H1 (cell line): Measurements from ENCODE around the gene ADGRL2. TPM values are rescaled to one million over a fixed set of nuclear protein-coding genes. Genes with fewer than 3 reads are reported as not detected.

ENCODE experiments used
- CTCF ChIA-PET: fragments of 300-600 bp; sonication (Branson Sonifier 250); formaldehyde crosslinking; loops from one replicate; lab custom pipeline; 2021; ENCODE audit not compliant: partially characterized antibody; lab: Charles Lee
- POLR2A ChIA-PET: fragments of 300-600 bp; sonication (Branson Sonifier 250); formaldehyde crosslinking; loops from one replicate; lab custom pipeline; 2021; ENCODE audit warnings: inconsistent platforms; ENCODE audit not compliant: partially characterized antibody; lab: Charles Lee
- DNase-seq, 2 experiments: peaks; one replicate each; pipeline versions ENCODE4 v3.0.0 to v3.0.0-alpha.2; 2010 to 2022; ENCODE audit warnings: low spot score in 2 of 2, low read depth in 1 of 2, mixed read lengths in 1 of 2
- FAIRE-seq: peaks from 2 replicates; lab custom pipeline; 2011; peaks lifted over from hg19 to GRCh38; lab: Jason Lieb, UNC
- H2AFZ ChIP-seq: 2 replicates; pipeline ENCODE4 v1.8.1; 2012; ENCODE audit warnings: low read length, inconsistent platforms
- H2AK5ac ChIP-seq: 2 replicates; pipeline ENCODE4 v1.6.1; 2013; ENCODE audit warnings: low read depth, low read length
- H2BK120ac ChIP-seq: replicated peaks from 2 replicates; pipeline ENCODE3; 2013; ENCODE audit warnings: low read depth, low read length, inconsistent platforms
- H2BK12ac ChIP-seq: 2 replicates; pipeline ENCODE4 v1.6.1; 2013; ENCODE audit warnings: low read depth, low read length
- H2BK15ac ChIP-seq: 2 replicates; pipeline ENCODE4 v1.6.1; 2013; ENCODE audit warnings: low read length
- H2BK20ac ChIP-seq: 2 replicates; pipeline ENCODE4 v1.6.1; 2013; ENCODE audit warnings: low read length
- H2BK5ac ChIP-seq: 2 replicates; pipeline ENCODE4 v1.6.1; 2013; ENCODE audit warnings: low read depth, low read length
- H3K14ac ChIP-seq: 2 replicates; pipeline ENCODE4 v1.6.1; 2013; ENCODE audit warnings: inconsistent platforms; ENCODE audit not compliant: insufficient read length
- H3K18ac ChIP-seq: 2 replicates; pipeline ENCODE4 v1.6.1; 2013; ENCODE audit warnings: low read length; ENCODE audit errors: extremely low read depth
- H3K23ac ChIP-seq: 2 replicates; pipeline ENCODE4 v1.6.1; 2013; ENCODE audit warnings: inconsistent platforms; ENCODE audit not compliant: insufficient read length
- H3K23me2 ChIP-seq: 2 replicates; pipeline ENCODE4 v1.6.1; 2013; ENCODE audit warnings: low read depth, low read length
- H3K27ac ChIP-seq: 2 replicates; pipeline ENCODE4 v1.6.1; 2011; ENCODE audit warnings: low read depth, low read length, inconsistent platforms
- H3K27me3 ChIP-seq, 4 experiments: replicated peaks in 1 of 4; 1 replicate in 1 of 4; 2 replicates in 3 of 4; pipeline versions ENCODE4 v1.6.1 to v1.8.1; 2011 to 2013; ENCODE audit warnings: low read length in 3 of 4, mild to moderate bottlenecking in 3 of 4, inconsistent platforms in 2 of 4, mixed read lengths in 2 of 4, moderate library complexity in 1 of 4; ENCODE audit not compliant: control insufficient read depth in 3 of 4, insufficient read depth in 3 of 4; ENCODE audit errors: extremely low read depth in 1 of 4
- H3K36me3 ChIP-seq, 4 experiments: 2 replicates each; pipeline versions ENCODE4 v1.6.1 to v1.8.1; 2011 to 2013; ENCODE audit warnings: mild to moderate bottlenecking in 4 of 4, low read length in 3 of 4, moderate library complexity in 2 of 4, control low read depth in 1 of 4, inconsistent platforms in 1 of 4; ENCODE audit not compliant: insufficient read depth in 4 of 4, control insufficient read depth in 2 of 4
- H3K4ac ChIP-seq: replicated peaks from 2 replicates; pipeline ENCODE3; 2013; ENCODE audit warnings: low read length, low read depth, mixed read lengths, inconsistent platforms; ENCODE audit not compliant: insufficient read length
- H3K4me1 ChIP-seq, 4 experiments: replicated peaks in 1 of 4; 1 replicate in 1 of 4; 2 replicates in 3 of 4; pipeline versions ENCODE4 v1.6.1 to v1.8.1; 2011 to 2013; ENCODE audit warnings: low read length in 3 of 4, inconsistent platforms in 2 of 4, mixed read lengths in 1 of 4; ENCODE audit not compliant: insufficient read depth in 4 of 4, control insufficient read depth in 3 of 4
- H3K4me2 ChIP-seq, 2 experiments: 2 replicates each; pipeline versions ENCODE4 v1.6.1 to v1.8.1; 2011 to 2013; ENCODE audit warnings: low read depth in 2 of 2, low read length in 2 of 2, control low read depth in 1 of 2, inconsistent platforms in 1 of 2, mild to moderate bottlenecking in 1 of 2; ENCODE audit not compliant: insufficient read depth in 1 of 2
- H3K4me3 ChIP-seq, 4 experiments: fragments of 200-600, 300-600 bp in 1 of 4; sonication (generic), shearing (Covaris generic), sonication (Bioruptor Twin) in 1 of 4; 2 replicates each; pipeline versions ENCODE4 v1.5.1 to v1.8.1; 2011 to 2016; ENCODE audit warnings: low read length in 4 of 4, low read depth in 3 of 4, control low read depth in 2 of 4, inconsistent platforms in 2 of 4, mild to moderate bottlenecking in 2 of 4, mixed read lengths in 1 of 4, moderate library complexity in 1 of 4; ENCODE audit not compliant: insufficient read depth in 2 of 4; ENCODE audit errors: extremely low read depth in 1 of 4
- H3K56ac ChIP-seq: replicated peaks from 2 replicates; pipeline ENCODE3; 2013; ENCODE audit warnings: low read depth, mild to moderate bottlenecking, mixed read lengths, low read length, inconsistent platforms; ENCODE audit not compliant: insufficient read length
- H3K79me1 ChIP-seq: 2 replicates; pipeline ENCODE4 v1.6.1; 2013; ENCODE audit warnings: low read depth, low read length, control low read depth
- H3K79me2 ChIP-seq, 2 experiments: 2 replicates each; pipeline versions ENCODE4 v1.6.1 to v1.8.1; 2012 to 2013; ENCODE audit warnings: low read length in 2 of 2, mild to moderate bottlenecking in 2 of 2, inconsistent platforms in 1 of 2; ENCODE audit not compliant: insufficient read depth in 2 of 2, control insufficient read depth in 1 of 2
- H3K9ac ChIP-seq, 4 experiments: replicated peaks in 1 of 4; 1 replicate in 1 of 4; 2 replicates in 3 of 4; pipeline versions ENCODE4 v1.6.1 to v1.8.1; 2011 to 2013; ENCODE audit warnings: low read depth in 3 of 4, low read length in 3 of 4, control low read depth in 2 of 4, mild to moderate bottlenecking in 2 of 4, moderate library complexity in 2 of 4, inconsistent platforms in 1 of 4; ENCODE audit errors: extremely low read depth in 1 of 4
- H3K9me3 ChIP-seq, 2 experiments: 2 replicates each; pipeline versions ENCODE4 v1.6.1 to v1.8.1; 2012 to 2013; ENCODE audit warnings: mild to moderate bottlenecking in 2 of 2, moderate library complexity in 2 of 2, control low read depth in 1 of 2, inconsistent platforms in 1 of 2, low read depth in 1 of 2, low read length in 1 of 2, mixed read lengths in 1 of 2; ENCODE audit not compliant: insufficient read depth in 2 of 2
- H4K20me1 ChIP-seq, 2 experiments: replicated peaks in 1 of 2; 2 replicates each; pipeline versions ENCODE3 to v1.8.1; 2011 to 2013; ENCODE audit warnings: inconsistent platforms in 2 of 2, low read length in 2 of 2, mild to moderate bottlenecking in 1 of 2; ENCODE audit not compliant: insufficient read depth in 2 of 2, control insufficient read depth in 1 of 2
- H4K5ac ChIP-seq: 2 replicates; pipeline ENCODE4 v1.6.1; 2013; ENCODE audit warnings: low read length, low read depth, mixed read lengths, inconsistent platforms; ENCODE audit not compliant: insufficient read length
- H4K8ac ChIP-seq: 2 replicates; pipeline ENCODE4 v1.8.0; 2013; ENCODE audit warnings: mild to moderate bottlenecking, moderate library complexity, low read length, inconsistent platforms; ENCODE audit not compliant: insufficient read depth; ENCODE audit errors: extremely low read depth
- H4K91ac ChIP-seq: replicated peaks from 2 replicates; pipeline ENCODE3; 2013; ENCODE audit warnings: low read length, mixed read lengths, inconsistent platforms; ENCODE audit not compliant: insufficient read length
- CREB1 ChIP-seq: IDR thresholded peaks from 2 replicates; pipeline ENCODE4 v1.6.1; 2012; ENCODE audit warnings: inconsistent platforms
- EGR1 ChIP-seq: IDR thresholded peaks from 2 replicates; pipeline ENCODE4 v1.6.1; 2011; ENCODE audit warnings: low read depth, low read length, borderline replicate concordance
- EP300 ChIP-seq, 2 experiments: IDR thresholded peaks; 1 replicate in 1 of 2; 2 replicates in 1 of 2; pipeline ENCODE4 v1.6.1; 2011 to 2012; ENCODE audit warnings: low read depth in 2 of 2, low read length in 2 of 2, mild to moderate bottlenecking in 2 of 2, borderline replicate concordance in 1 of 2, inconsistent platforms in 1 of 2, moderate library complexity in 1 of 2
- HDAC2 ChIP-seq, 2 experiments: fragments of 300-600 bp in 1 of 2; sonication (generic) in 1 of 2; IDR thresholded peaks; 2 replicates each; pipeline ENCODE4 v1.6.1; 2011 to 2012; ENCODE audit warnings: low read depth in 2 of 2, low read length in 2 of 2, mild to moderate bottlenecking in 2 of 2, moderate library complexity in 2 of 2, borderline replicate concordance in 1 of 2, inconsistent platforms in 1 of 2
- RXRA ChIP-seq: IDR thresholded peaks from 2 replicates; pipeline ENCODE4 v1.6.1; 2011; ENCODE audit warnings: low read depth, mild to moderate bottlenecking, low read length, moderate library complexity; ENCODE audit not compliant: insufficient read depth
- SAP30 ChIP-seq: fragments of 300-600 bp; sonication (generic); IDR thresholded peaks from 2 replicates; pipeline ENCODE4 v1.7.1; 2012; ENCODE audit warnings: low read length, moderate library complexity, mild to moderate bottlenecking, inconsistent platforms; ENCODE audit not compliant: insufficient read depth, insufficient replicate concordance
- TAF1 ChIP-seq: IDR thresholded peaks from 2 replicates; pipeline ENCODE4 v1.6.1; 2011; ENCODE audit warnings: mild to moderate bottlenecking, low read depth, low read length
- WGBS, 2 experiments: shearing (Covaris generic) in 1 of 2; methylation state at CpG; one replicate each; pipeline versions ENCODE4 v1.1.6 to v1.1.7; 2013 to 2015; ENCODE audit warnings: low lambda C conversion rate in 2 of 2, mixed read lengths in 2 of 2, inconsistent platforms in 1 of 2, low coverage in 1 of 2, missing lambda C conversion rate in 1 of 2; ENCODE audit not compliant: insufficient replicate concordance in 2 of 2, insufficient coverage in 1 of 2, insufficient read length in 1 of 2; ENCODE audit errors: extremely low coverage in 1 of 2, missing lambda C conversion rate in 1 of 2; 5-methylcytosine and 5-hydroxymethylcytosine counted together
- polyA plus RNA-seq, 7 experiments: library from polyadenylated mRNA; depleted of rRNA in 3 of 7; stranded (reverse) in 5 of 7; unstranded in 2 of 7; fragments of >200 nt in 5 of 7; fragments of 200-250 nt in 2 of 7; gene quantifications; 1 replicate in 5 of 7; 2 replicates in 1 of 7; 4 replicates in 1 of 7; pipeline versions ENCODE4 v1.2.1 to v1.2.3, GENCODE V29; 2011 to 2013; ENCODE audit warnings: missing spikeins in 2 of 7, mixed read lengths in 2 of 7
- total RNA-seq: library from RNA; stranded (reverse); fragmentation: NEBNext Ultra II Directional; extraction: Animal tissue kit (Norgen Biotek cat#: 25700); gene quantifications from 2 replicates; pipeline ENCODE4 v1.2.1, GENCODE V29; 2021

ADGRL2 gene
- total and polyA plus RNA-seq, 2 of the 8 experiments (the other 6 are each of a cell fraction or from before 2014, with no cell fraction given) = 113 to 124 TPM

- H2AK5ac ChIP-seq = no peak overlapping the region
- H3K27ac ChIP-seq = no peak overlapping the region
- H2BK12ac ChIP-seq = no peak overlapping the region
- H3K18ac ChIP-seq = no peak overlapping the region
- no peak overlapping the region for H2BK120ac ChIP-seq
- TF ChIP-seq SAP30 = no peak
- no peak for TF ChIP-seq TAF1
- no peak for TF ChIP-seq RXRA
- TF ChIP-seq EP300 (IDR thresholded peaks at IDR 0.05; ENCODE audit: borderline replicate concordance in 1 of 2, low read depth in 2 of 2, low read length in 2 of 2) = no peak
- no peak for TF ChIP-seq CREB1
- no peak for TF ChIP-seq EGR1
- TF ChIP-seq HDAC2 (IDR thresholded peaks at IDR 0.05; ENCODE audit: borderline replicate concordance in 1 of 2, low read depth in 2 of 2, low read length in 2 of 2) = no peak
- H3K4ac ChIP-seq = no peak overlapping the region
- H3K79me1 ChIP-seq = no peaks in the 10 kb centered on the region
- H4K20me1 ChIP-seq = peaks cover 0 to 2% of the 10 kb centered on the region in 2 experiments
- no peak overlapping the region for H2BK20ac ChIP-seq
- ChIA-PET POLR2A (no interaction called here), CTCF (interaction anchor here (0.9 kb wide), 1 partner anchor 786 kb away, joined by 3 read pairs; no protein-coding TSS in a partner anchor)
- no peak overlapping the region for H4K91ac ChIP-seq
- H4K5ac ChIP-seq = no peak overlapping the region
- no peak overlapping the region for H3K23ac ChIP-seq
- no peak overlapping the region for H2BK5ac ChIP-seq
- no peaks in the 10 kb centered on the region for H3K4me1 ChIP-seq
- no peaks in the 10 kb centered on the region for H3K79me2 ChIP-seq
- H3K9me3 ChIP-seq = no peaks in the 10 kb centered on the region
- no peak for FAIRE-seq
- no peak overlapping the region for H3K4me3 ChIP-seq
- H3K4me2 ChIP-seq = no peak overlapping the region
- no peak overlapping the region for H3K9ac ChIP-seq
- H3K23me2 ChIP-seq = no peaks in the 10 kb centered on the region
- H2BK15ac ChIP-seq = no peak overlapping the region
- peaks cover 8 to 72% (median 37%) of the 10 kb centered on the region in 4 experiments for H3K36me3 ChIP-seq
- H2AFZ ChIP-seq = no peak overlapping the region
- H3K14ac ChIP-seq = no peak overlapping the region
- 95% methylated on average over 7 of the region's 7 CpGs; no CpG with 5 or more reads in 1 of the 2 experiments for WGBS, 2 experiments
- no peaks in the 10 kb centered on the region for H3K27me3 ChIP-seq
- DNase-seq = no peak
- no peak overlapping the region for H3K56ac ChIP-seq
- no peak overlapping the region for H4K8ac ChIP-seq
Observed at GRCh38 chr1:81990241-81990640, 189.5 kb downstream of the ADGRL2 start.
